K562 (cell line): ENCODE data around the gene ADGRB2. TPM values are rescaled to one million over a fixed set of nuclear protein-coding genes. Genes with fewer than 3 reads are reported as not detected.

Experiments
- ATF1 ChIP-seq, 2 experiments: fragments of 450-650 bp in 1 of 2; IDR thresholded peaks; 2 replicates each; pipeline ENCODE4 v1.6.1; 2016; ENCODE audit warnings: missing compliant biosample characterization in 1 of 2, missing genetic modification characterization in 1 of 2
- CBFA2T3 ChIP-seq: fragments of 450-650 bp; IDR thresholded peaks from 2 replicates; pipeline ENCODE4 v1.6.1; 2017
- CEBPB ChIP-seq: fragments of 450-650 bp; IDR thresholded peaks from 2 replicates; pipeline ENCODE4 v1.6.1; 2016; ENCODE audit warnings: missing genetic modification characterization, missing compliant biosample characterization
- CEBPG ChIP-seq, 3 experiments: fragments of 200-800 bp in 1 of 3; sonication (Bioruptor generic) in 1 of 3; sonication (generic) in 1 of 3; formaldehyde crosslinking in 1 of 3; IDR thresholded peaks in 2 of 3; conservative IDR thresholded peaks in 1 of 3; 2 replicates each; pipeline versions ENCODE4 v1.6.1 to v1.8.0; 2016 to 2022; ENCODE audit warnings: missing compliant biosample characterization in 2 of 3, missing genetic modification characterization in 2 of 3, mild to moderate bottlenecking in 1 of 3, missing genetic modification reagents in 1 of 3
- DPF2 ChIP-seq: fragments of 450-650 bp; IDR thresholded peaks from 2 replicates; pipeline ENCODE4 v1.6.1; 2016
- FOSL1 ChIP-seq: fragments of 200-800 bp; sonication (Bioruptor generic); conservative IDR thresholded peaks from 2 replicates; pipeline ENCODE4 v1.6.1; 2016; ENCODE audit warnings: missing genetic modification characterization, missing compliant biosample characterization
- HBP1 ChIP-seq: fragments of 450-650 bp; formaldehyde crosslinking; IDR thresholded peaks from 2 replicates; pipeline ENCODE4 v1.4.0; 2022; ENCODE audit warnings: missing genetic modification characterization
- HDAC1 ChIP-seq, 2 experiments: fragments of 450-650 bp; IDR thresholded peaks; 2 replicates each; pipeline ENCODE4 v1.6.1; 2016 to 2017; ENCODE audit warnings: inconsistent platforms in 1 of 2, mild to moderate bottlenecking in 1 of 2, moderate library complexity in 1 of 2
- HDAC2 ChIP-seq: fragments of 450-650 bp; IDR thresholded peaks from 2 replicates; pipeline ENCODE4 v1.6.1; 2016; ENCODE audit warnings: mild to moderate bottlenecking
- KAT8 ChIP-seq: fragments of 450-650 bp; IDR thresholded peaks from 2 replicates; pipeline ENCODE4 v1.6.1; 2016; ENCODE audit warnings: low read depth, mild to moderate bottlenecking
- MYNN ChIP-seq, 2 experiments: sonication (generic); formaldehyde crosslinking in 1 of 2; IDR thresholded peaks; 2 replicates each; pipeline versions ENCODE4 v1.5.0 to v1.6.1; 2016 to 2020; ENCODE audit warnings: antibody characterized with exemption in 1 of 2, missing genetic modification reagents in 1 of 2
- NEUROD1 ChIP-seq: fragments of 150-350 bp; IDR thresholded peaks from 2 replicates; pipeline ENCODE4 v1.6.1; 2014; ENCODE audit warnings: borderline replicate concordance, low read length, low read depth; ENCODE audit not compliant: partially characterized antibody
- NR4A1 ChIP-seq, 2 experiments: fragments of 250-450 bp in 1 of 2; fragments of 450-650 bp in 1 of 2; sonication (Bioruptor Pico) in 1 of 2; IDR thresholded peaks; 2 replicates each; pipeline versions ENCODE4 v1.4.0 to v1.6.1; 2016 to 2020; ENCODE audit warnings: mild to moderate bottlenecking in 2 of 2, missing compliant biosample characterization in 1 of 2, missing genetic modification characterization in 1 of 2, moderate library complexity in 1 of 2
- POLR2AphosphoS2 ChIP-seq: IDR thresholded peaks from 2 replicates; pipeline ENCODE4 v1.6.1; 2012; ENCODE audit warnings: low read length, improper control_type of control experiment
- PRPF4 ChIP-seq: fragments of 200-400 bp; formaldehyde crosslinking; IDR thresholded peaks from one replicate; pipeline ENCODE4 v1.6.1; 2017; ENCODE audit warnings: low read length, low read depth, mild to moderate bottlenecking; ENCODE audit not compliant: insufficient read depth, poor library complexity, severe bottlenecking
- PTRF ChIP-seq: fragments of 450-650 bp; IDR thresholded peaks from 2 replicates; pipeline ENCODE4 v1.6.1; 2016; ENCODE audit warnings: mild to moderate bottlenecking, missing genetic modification characterization, missing compliant biosample characterization
- SMAD1 ChIP-seq: fragments of 150-350 bp; IDR thresholded peaks from 2 replicates; pipeline ENCODE4 v1.6.1; 2014; ENCODE audit warnings: low read length, low read depth; ENCODE audit not compliant: partially characterized antibody
- STAT5A ChIP-seq: IDR thresholded peaks from 2 replicates; pipeline ENCODE4 v1.6.1; 2012; ENCODE audit warnings: low read length, inconsistent platforms, borderline replicate concordance
- TAF9B ChIP-seq: fragments of 450-650 bp; IDR thresholded peaks from 2 replicates; pipeline ENCODE4 v1.6.1; 2018; ENCODE audit warnings: mild to moderate bottlenecking; ENCODE audit not compliant: partially characterized antibody
- TEAD1 ChIP-seq, 2 experiments: fragments of 450-650 bp in 1 of 2; sonication (generic) in 1 of 2; formaldehyde crosslinking; IDR thresholded peaks; 2 replicates each; pipeline versions ENCODE4 v1.4.0 to v1.8.0; 2020 to 2022; ENCODE audit warnings: mild to moderate bottlenecking in 2 of 2, missing genetic modification reagents in 1 of 2
- TEAD4 ChIP-seq, 2 experiments: sonication (generic) in 1 of 2; formaldehyde crosslinking in 1 of 2; IDR thresholded peaks; 2 replicates each; pipeline versions ENCODE4 v1.6.1 to v1.8.0; 2012 to 2022; ENCODE audit warnings: borderline replicate concordance in 1 of 2, inconsistent platforms in 1 of 2, low read length in 1 of 2, mild to moderate bottlenecking in 1 of 2, missing genetic modification reagents in 1 of 2
- TRIM24 ChIP-seq, 2 experiments: fragments of 450-650 bp; IDR thresholded peaks; 2 replicates each; pipeline ENCODE4 v1.6.1; 2016
- polyA plus RNA-seq, 8 experiments: library from polyadenylated mRNA; depleted of rRNA in 4 of 8; stranded (reverse) in 5 of 8; unstranded in 3 of 8; fragments of >200 nt; fragmentation: Nextera tagmentation in 2 of 8; fragmentation: Illumina TruSeq in 1 of 8; extraction: Ambion mirVana in 2 of 8; extraction: Trizol in 1 of 8; gene quantifications; 2 replicates each; pipeline versions ENCODE4 v1.2.1 to v1.2.3, GENCODE V29; 2011 to 2014; ENCODE audit warnings: inconsistent platforms in 1 of 8, missing spikeins in 1 of 8
- total RNA-seq, 7 experiments: library from RNA; depleted of rRNA in 6 of 7; stranded (reverse); fragments of >200 nt in 6 of 7; fragmentation: Illumina TruSeq in 2 of 7; extraction: Trizol in 2 of 7; gene quantifications; 2 replicates each; pipeline versions ENCODE4 v1.2.1 to v1.2.3, GENCODE V29; 2011 to 2021; ENCODE audit warnings: low replicate concordance in 1 of 7

The ADGRB2 gene
- total and polyA plus RNA-seq, 9 of the 15 experiments (the other 6 are each of a cell fraction or from before 2014, with no cell fraction given) = 0.04 to 0.23 (median 0.20) TPM; not detected in 2

DNA sequence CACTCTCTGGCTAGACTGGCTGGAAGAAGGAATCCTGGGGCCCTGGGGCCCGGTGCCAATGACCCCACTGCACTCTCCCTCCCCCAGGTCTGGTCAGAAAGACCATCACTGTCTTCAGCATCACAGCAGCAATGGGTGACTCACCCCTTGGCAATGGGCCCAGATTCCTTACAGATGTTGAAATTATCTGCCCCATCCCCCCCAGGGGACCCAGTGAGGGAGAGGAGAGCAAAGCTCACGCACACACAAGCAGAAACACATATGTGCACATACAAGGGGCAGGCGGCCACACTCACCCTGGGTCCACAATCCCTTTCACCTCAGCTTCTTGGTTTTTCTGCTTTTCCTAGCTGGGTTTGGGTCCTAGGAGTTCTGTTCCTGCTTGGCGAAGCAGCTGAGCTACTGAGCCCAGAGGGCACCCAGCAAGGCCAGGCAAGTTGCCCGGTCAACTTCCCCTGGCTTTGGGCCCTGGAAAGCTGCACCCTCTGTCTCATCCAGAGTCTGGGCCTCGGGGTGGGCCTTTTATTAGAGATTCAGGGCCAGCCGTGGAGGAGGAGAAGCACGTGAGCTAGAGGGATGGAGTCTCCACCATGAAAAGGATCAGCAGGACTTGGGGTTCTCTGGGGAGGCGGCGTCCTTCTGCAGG lies 62.9 kb downstream of the ADGRB2 start (continued):
- TF ChIP-seq HBP1 (CRISPR knock-in tag) (no peak), HDAC1 (IDR thresholded peaks at IDR 0.05) (peak in 1 of 2 experiments; percentile 61; a peak in 2 of 4 replicates), ATF1 (CRISPR knock-in tag; IDR thresholded peaks at IDR 0.05) (no peak), ATF1 (tag; IDR thresholded peaks at IDR 0.05) (0 out of 2 replicates have a peak, but pooled peaks have one; percentile 41), SMAD1 (peak; percentile 80), MYNN (IDR thresholded peaks at IDR 0.05) (0 out of 2 replicates have a peak, but pooled peaks have one; percentile 41), MYNN (CRISPR knock-in tag; IDR thresholded peaks at IDR 0.05) (no peak), NEUROD1 (peak; percentile 39), PRPF4 (no peak), TEAD1 (CRISPR knock-in tag; IDR thresholded peaks at IDR 0.05) (peak; percentile 45 to 83; a peak in 2 of 4 replicates), HDAC2 (peak; percentile 66; the same call in 1 of the 2 replicates), KAT8 (no peak), TAF9B (no peak), DPF2 (peak; percentile 91), TEAD4 (IDR thresholded peaks at IDR 0.05; ENCODE audit: low read length) (peak; percentile 72), TEAD4 (CRISPR knock-in tag; IDR thresholded peaks at IDR 0.05; ENCODE audit: borderline replicate concordance) (no peak), FOSL1 (tag) (peak; percentile 98), CEBPG (CRISPR knock-in tag; IDR thresholded peaks at IDR 0.05) (peak; percentile 38; the same call in 1 of the 2 replicates), CEBPG (tag; conservative IDR thresholded peaks at IDR 0.05 in 1 of 2, IDR thresholded peaks at IDR 0.05 in 1 of 2) (peak in 1 of 2 experiments; percentile 81; a peak in 2 of 4 replicates), NR4A1 (CRISPR knock-in tag; IDR thresholded peaks at IDR 0.05) (no peak), NR4A1 (tag; IDR thresholded peaks at IDR 0.05) (no peak), POLR2AphosphoS2 (no peak), TRIM24 (IDR thresholded peaks at IDR 0.05) (peak; percentile 41 to 42; a peak in 2 of 4 replicates), STAT5A (peak; percentile 29; the same call in 1 of the 2 replicates), PTRF (no peak), CBFA2T3 (peak; percentile 66), CEBPB (tag) (peak; percentile 85)
- TF ChIP-seq, all 486 proteins: peak for 40
